HL-60/S4 treated with retinoic acid at 250 ng/mL for 4 days and 3 days (cell line): ENCODE data around the gene FGF23.
"Not testable (repeated sequence)": the region's sequence is repeated elsewhere in the genome, so short reads cannot be mapped to it uniquely, and the experiment has no call there.

Source experiments
- in situ Hi-C: fragments of 300-500 bp; cut with MboI; formaldehyde crosslinking; loops from 2 replicates; pipeline ENCODE4 v1.7.0; 2022; ENCODE audit warnings: low sequenced_read_pairs

FGF23 gene

DNA sequence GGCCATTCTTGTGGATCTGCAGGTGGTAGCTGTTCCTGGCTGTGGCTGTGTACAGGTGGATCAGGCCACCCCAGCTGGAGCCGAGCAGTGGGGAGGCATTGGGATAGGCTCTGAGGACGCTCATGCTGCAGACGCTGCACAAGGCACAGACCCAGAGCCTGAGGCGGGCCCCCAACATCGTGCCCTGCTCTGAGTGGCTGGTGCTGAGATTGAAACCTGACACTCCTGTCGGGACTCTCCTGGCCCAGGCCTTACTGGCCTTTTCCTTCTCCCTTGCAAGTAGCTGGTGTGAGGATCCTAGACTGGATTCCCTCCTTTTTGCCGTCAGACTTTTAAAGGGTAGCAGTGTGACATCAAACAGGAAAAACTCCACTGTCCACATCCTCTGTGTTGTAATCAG lies at the start of gene FGF23:
Gene FGF23, minus strand, starts transcription at position 308 of the 400 bp plus-strand sequence. Its CDS starts 130 bp downstream, at position 178.
- in situ Hi-C loops, result no loop called here

DNA sequence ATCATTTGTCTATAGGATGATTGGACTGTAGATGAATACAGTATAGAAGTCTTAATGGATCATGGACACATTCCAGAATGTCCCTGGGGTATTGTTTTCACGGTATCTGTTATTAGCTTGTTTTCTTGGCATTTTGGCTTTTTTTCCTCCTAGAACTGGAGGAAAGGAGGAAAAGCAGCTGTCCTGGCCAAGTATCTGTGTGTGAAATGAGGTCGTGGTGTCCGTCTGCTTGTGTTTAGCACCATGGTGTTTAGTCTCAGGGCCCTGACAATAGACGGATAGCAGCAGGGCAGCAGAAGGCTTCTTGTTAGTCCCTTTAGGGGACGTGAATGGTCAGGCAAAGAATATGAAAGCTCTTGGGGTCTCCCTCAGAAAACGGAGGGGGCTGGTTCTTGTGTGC lies 44.9 kb upstream of the FGF23 start:
- in situ Hi-C loops, result no loop called here

DNA sequence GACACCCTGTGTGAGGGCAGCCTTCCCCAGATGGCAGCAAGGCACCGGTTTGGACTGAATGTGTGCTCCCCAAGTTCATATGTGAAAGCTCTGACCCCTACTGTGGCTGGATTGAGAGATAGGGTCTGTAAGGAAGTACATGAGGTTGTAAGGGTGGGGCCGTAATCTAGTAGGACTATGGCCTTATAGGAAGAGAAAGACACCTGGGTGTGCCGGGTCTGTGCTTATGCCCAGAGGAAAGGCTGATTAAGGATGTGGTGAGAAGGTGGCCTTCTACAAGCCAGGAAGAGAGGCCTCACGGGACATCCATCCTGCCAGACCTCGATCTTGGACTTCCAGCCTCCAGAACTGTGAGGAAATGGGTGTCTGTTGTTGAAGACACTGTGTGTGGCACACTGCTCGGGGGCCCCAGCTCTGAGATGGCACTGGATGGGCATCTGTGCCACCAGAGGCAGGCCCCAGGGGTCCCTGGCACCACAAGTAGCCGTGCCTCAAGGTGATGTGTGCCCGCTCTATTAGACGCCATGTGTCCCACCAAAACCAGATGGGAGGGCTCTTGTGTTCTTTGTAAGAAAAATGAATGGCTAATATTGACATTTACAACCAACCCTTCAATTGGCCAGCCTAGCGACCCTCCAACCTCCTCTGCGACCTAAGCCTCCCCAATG lies 44.1 kb upstream of the FGF23 start:
- in situ Hi-C loops, result no loop called here

DNA sequence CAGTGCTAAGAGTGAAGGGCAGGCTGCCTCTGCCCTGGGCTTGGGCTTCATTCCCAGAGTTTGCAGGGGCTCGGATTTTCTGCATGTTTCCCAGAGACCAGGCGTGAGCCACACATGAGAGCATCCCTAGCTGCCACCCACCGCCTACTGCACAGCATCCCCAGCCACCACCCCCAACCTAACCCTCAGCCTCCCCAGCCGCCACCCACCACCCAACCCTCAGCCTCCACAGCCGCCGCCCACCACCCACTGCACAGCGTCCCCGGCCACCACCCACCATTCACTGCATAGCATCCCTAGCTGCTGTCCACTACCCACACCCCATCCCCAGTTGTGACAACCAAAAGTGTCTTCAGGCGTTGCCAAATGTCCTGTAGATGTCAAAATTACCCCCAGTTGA lies 43.5 kb upstream of the FGF23 start:
- in situ Hi-C loops, result no loop called here

DNA sequence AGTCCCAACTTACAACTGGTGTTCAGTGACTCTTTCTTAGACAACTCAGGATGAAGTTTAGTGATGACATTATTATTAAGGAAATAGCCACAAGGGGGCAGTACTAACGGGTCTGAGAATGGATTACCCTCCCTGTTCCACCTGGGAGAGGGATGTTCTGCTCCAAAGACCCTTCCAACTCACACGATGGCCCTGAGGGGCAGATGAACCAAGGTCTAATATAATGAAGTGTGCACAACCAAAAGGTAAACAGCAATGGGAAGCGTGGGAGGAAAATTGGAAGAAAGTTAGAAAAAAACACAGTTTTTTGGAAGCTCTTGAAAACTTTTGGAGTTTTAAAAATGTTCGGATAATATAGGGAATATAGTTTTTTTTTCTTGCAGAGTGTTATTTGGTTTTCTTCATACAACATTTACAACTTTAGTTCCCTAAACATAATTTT lies 42.1 kb upstream of the FGF23 start:
- in situ Hi-C loops, result no loop called here

DNA sequence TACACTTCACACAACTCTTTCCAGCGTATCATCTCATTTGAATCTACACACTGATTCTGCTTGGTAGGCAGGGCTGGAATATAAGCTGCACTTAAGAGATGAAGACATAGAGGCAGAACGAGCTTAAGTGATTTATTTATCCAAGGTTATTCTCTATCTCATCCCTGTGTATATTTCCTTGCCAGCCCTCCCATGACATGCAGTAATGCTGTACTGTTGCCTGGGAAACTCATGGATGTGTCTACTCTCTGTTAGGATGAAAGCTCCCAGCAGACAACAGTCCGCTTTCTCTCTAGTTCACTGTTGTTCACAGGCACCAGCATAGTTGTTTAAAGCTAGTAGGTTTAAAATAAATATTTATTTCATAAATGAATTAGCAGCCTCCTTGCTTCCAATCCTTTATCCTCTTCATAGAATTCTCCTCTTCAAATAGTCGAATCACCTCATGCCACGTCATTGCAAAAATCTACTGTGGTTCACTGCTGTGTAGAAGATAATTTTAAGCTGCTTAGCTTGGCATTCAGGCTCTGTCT lies 40.7 kb upstream of the FGF23 start:
- in situ Hi-C loops, result no loop called here

DNA sequence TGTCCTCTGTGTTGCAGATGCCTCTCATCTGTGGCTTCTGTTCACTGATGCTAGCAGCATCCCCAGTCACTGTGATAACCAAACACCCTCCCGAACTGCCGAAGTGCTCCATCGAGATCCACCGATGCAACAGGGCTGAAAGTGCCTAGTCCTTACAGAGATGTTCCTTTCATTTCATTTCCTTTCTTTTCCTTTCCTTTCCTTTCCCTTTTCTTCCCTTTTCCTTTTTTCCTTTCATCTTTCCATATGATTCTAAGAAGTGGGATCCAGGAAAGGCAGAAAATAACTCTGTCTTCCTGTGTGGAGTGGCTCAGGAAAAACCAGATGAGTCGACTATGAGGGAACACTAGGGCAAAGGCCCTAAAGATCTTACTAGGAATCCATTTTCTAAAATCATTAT lies 39.4 kb upstream of the FGF23 start:
- in situ Hi-C loops, result no loop called here

DNA sequence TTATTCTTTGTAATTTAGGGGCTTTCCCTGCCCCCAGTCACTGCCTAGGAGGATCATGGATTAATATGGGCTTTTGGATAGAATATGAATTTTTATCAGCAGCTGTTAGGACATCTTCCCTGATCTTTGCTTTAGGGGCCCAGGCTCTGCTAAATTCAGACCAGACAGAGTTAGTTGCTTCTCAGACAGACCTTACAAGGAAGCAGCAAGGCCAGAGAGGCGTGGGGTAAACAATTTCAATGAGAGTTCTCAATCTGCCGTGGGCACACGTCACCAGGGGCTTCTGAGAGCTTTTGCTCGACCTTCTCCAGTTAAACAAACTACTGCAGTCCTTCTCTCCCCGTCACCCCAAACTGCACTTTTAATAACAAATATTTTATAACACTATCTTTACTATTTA lies 38.4 kb upstream of the FGF23 start:
- in situ Hi-C loops, result no loop called here

DNA sequence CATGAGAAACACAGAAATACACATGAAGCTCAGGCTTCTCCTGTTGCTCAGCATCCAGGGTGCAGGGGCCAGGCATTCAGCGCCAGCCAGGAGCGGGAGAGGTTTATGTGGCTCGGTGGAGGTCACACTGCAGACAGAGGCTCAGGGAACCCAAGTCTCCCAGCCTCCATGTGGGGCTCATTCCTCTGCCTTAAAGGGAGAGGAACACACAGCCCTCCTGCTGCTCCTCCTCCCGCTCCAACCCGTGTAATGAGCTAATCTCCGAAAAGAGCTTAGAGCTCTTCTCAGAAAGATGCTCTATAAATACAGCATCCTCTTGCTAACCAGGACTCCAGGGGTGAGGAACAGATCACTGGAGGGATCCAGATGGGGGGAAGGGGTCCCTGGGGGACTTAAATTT lies 37.9 kb upstream of the FGF23 start:
- in situ Hi-C loops, result no loop called here

DNA sequence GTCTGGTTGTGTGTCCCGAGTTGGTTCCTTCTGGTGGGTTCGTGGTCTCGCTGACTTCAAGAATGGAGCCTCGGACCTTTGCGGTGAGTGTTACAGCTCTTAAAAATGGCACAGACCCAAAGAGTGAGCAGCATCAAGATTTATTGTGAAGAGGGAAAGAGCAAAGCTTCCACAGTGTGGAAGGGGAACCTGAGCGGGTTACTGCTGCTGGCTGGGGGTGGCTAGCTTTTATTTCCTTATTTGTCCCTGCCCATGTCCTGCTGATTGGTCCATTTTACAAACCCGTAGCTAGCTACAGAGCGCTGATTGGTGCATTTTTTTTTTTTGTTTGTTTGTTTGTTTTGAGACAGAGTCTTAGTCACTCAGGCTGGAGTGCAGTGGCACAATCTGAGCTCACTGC lies 36.8 kb upstream of the FGF23 start:
- in situ Hi-C loops, result no loop called here

DNA sequence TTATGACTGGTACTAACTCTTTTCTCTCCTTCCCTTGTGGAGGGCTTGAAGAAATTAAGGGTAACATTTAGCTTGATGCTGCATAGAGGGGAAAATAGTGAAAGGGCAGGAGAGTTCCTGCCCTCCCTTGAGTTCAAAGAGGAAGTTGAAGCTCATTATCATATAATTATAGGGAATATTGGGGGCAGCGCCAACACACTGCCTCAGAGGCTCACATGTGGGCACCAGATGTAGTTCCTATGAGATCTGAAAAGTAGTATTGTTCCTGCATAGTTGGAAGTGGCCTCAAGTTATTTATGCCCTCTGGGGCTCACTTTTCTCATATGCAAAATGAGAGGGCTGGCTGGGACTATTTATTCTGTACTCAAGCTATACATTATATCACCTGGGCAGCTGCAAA lies 33.0 kb upstream of the FGF23 start:
- in situ Hi-C loops, result no loop called here

DNA sequence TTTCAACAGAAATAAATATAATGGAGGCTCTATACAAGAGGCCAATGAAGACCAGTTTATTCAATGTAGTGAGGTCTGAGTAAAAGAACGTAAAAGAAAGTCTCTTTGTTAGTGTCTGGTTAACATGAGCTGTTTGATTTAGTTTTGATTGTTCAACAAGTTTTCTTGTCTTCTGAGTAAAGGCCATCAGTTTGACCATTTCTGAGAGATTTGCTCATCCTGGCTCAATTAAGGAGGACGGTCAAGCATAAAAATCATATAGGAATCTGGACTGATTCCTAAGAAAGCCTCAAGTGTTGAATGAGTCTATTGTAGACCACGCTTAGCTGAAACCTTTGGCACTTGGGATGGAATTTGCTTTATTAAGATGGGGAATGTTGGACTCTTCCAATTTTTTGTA lies 32.5 kb upstream of the FGF23 start:
- in situ Hi-C loops, result no loop called here

DNA sequence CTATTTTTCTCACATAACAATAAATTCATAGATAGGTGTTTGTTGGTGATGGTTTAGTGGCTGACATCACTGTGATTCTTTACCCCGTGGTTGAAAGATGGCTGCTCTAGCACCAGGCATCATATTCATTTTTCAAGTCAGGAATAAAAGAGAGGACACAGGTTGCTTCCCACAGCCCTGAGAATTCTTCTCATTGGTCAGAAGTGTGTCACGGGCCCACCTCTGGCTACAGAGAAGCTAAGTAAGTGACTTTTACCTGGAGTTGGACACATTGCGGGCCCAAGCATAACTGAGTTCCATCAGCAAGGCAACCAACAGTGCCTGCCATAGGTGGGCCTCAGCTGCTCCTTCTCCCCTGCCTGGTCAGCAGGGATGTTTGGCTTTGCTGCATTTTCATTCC lies 27.6 kb upstream of the FGF23 start:
- in situ Hi-C loops, result no loop called here

DNA sequence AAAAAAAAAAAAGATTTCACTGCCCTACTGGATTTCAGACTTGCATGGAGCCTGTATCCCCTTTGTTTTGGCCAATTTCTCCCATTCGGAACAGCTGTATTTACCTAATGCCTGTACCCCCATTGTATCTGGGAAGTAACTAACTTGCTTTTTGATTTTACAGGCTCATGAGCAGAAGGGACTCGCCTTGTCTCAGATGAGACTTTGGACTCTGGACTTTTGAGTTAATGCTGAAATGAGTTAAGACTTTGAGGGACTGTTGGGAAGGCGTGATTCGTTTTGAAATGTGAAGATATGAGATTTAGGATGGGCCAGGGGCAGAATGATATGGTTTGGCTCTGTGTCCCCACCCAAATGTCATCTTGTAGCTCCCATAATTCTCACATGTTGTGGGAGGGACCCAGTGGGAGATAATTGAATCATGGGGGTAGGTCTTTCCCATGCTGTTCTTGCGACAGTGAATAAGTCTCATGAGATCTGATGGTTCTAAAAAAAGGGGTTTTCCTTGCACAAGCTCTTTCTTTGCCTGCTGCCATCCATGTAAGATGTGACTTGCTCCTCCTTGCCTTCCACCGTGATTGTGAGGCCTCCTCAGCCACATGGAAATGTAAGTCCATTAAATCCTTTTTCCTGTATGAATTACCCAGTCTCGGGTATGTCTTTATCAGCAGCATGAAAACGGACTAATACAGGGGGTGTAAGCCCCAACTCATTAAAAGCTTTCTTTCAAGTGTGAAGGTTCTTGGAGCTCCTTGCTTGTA lies 25.5 kb upstream of the FGF23 start:
- in situ Hi-C loops, result not testable (repeated sequence)

DNA sequence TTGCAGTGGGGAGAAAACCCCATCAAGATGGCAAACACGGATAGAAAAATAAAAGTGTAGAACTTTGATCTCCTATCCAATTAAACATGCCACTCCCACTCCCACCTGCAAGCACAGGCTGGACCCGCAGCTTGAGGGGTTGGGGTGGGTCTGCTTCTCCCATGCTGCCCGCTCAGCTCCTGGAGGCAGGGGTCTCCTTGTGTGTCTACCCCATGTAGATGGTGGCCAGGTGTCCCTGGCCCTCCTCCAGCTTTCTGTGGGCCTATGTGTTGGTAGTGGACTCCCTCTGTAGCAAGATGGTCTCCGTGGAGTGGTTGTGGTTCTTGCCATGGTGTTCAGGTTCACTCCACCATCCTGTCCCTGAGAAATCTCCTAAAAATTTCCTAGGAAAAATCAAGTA lies 23.5 kb upstream of the FGF23 start:
- in situ Hi-C loops, result no loop called here

DNA sequence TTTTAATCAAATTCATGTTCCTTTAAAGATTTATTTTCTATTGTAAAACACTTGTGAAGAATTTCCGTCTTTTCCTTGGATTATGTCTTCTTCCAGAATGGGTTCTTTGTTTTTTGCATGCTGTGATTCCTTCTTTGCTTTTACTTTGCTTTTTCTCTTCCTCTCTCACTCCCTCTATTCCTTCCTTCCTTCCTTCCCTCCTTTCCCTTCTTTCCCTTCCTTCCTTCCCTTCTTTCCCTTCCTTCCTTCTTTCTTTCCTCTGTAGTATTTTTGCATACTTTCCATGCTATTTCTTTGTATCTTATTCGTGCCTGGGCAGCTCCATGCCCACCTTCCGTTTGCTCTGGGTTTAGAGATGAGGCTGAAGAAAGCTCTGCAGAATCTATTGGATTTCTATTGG lies 21.6 kb upstream of the FGF23 start:
- in situ Hi-C loops, result no loop called here

DNA sequence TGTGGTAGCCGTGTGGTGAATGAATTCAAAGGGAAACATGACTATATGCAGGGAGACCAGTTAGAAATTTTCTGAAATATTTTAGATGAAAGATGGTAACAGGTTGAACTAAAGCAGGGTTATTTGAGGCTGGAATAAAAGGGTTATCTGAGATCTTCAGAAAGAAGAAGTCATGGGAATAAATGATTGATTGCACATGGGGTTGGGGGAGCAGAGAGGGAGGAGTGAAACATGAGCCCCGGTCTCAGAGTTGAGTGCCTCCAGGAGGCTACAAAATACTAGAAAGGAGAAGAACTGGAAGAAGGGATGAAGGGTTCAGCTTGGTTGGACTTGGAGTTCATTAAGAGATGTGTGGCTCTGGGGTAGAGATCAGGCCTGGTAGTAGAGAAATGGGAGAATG lies 16.3 kb upstream of the FGF23 start:
- in situ Hi-C loops, result no loop called here

DNA sequence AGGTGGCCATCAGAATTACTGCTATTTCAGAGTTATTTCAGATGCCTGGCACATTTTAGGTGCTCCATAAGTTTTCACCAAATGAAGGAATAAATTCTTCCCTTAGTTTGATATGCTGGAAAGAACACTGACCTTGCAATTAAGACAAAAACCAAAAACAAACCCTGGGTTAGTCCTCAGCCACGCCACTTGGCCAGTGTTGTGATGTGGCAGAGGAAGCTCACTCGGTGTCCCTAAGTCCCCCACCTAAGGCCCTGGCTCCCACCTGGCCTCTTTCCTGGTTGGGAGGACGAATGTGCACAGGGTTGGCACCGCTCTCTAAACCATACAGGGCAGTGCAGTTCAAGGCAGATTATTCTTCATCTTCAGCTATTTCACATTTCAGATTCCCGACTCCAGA lies 13.7 kb upstream of the FGF23 start:
- in situ Hi-C loops, result no loop called here

DNA sequence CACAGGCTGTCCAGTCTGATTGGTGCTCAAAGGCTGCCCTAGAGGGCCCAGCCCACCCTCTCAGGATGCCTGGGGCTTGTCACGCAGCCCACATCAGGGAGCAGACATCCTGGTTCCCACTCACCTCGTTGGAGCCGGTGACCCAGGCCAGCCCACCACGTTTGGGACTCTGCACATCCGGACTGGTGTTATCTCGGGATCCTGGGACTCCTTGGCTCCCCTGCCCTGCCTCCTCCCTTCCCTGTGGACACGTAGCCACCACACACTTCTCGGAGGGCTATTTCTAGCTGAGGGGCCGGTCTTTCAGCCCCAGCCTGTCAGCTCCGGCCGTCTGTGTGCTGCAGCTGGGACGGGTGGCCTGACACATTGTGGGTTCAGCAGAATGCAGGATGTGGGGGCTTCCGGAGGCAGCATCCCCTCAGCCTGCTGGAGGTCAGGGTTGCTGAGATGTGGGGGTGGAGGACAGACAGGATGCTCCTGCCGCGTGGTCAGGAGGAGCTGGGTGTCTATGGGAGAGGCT lies 12.8 kb upstream of the FGF23 start:
- in situ Hi-C loops, result no loop called here

DNA sequence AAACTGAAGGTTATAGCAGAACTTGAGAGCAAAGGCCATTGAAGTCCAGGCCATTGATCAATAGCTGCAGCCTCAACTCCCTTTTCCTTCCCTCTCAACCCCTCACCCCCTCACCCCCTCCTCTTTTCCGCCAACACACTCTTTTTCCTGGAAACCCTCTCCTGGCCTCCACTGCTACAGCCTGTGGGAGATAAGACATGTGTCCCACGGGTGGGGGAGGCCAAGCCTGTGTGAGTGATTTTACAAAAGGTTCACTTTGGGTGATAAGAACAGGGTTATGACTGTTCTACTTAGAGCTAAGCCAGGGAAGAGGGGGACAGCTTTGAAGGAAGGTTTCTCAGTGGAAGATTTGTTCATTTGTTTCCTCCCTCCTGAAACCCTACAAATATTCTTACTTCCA lies 9.2 kb upstream of the FGF23 start:
- in situ Hi-C loops, result no loop called here

DNA sequence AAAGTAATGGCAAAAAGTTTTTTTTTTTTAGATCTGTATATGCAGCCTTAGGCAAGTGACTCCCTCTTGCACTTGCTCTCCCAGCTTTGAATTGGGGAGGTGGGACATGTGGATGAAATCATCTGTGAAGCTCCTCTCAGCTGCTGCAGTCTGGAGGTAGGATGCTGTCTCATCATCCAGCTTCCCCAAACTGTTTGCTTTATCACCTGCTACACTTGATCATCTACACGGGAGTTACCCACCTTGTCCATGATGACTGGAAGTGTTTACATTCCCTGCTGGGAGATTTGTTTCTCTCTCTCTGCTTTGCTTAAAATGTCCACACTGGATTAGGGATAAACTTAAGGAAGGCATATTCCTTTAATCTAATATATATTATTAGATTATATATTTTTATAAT lies 8.5 kb upstream of the FGF23 start:
- in situ Hi-C loops, result no loop called here

DNA sequence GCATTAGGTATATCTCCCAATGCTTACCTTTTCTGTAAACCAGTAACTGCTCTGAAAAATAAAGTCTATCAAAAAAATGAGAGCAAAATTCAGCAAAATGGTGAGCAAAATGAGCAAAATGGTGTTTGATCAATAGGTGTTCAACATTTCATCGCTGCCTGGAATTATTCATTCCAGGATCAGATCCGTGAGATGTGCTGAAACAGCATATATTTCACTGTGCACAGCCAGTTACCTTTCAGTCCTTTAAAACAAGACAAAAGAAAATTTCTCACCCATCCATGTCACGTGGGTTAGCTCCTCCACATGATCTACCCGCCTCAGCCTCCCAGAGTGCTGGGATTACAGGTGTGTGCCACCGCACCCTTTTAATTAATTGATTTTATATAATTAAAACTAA lies 8.1 kb upstream of the FGF23 start:
- in situ Hi-C loops, result no loop called here
